ENCODE results near the gene FN3K.
"Not testable (repeated sequence)": the region's sequence is repeated elsewhere in the genome, so short reads cannot be mapped to it uniquely, and the experiment has no call there.

The FN3K gene

GRCh38 chr17:82737967-82738877 lies 2.8 kb downstream of the FN3K start:
- no peak for DNase-seq (ENCODE audit: low spot score)

DNA sequence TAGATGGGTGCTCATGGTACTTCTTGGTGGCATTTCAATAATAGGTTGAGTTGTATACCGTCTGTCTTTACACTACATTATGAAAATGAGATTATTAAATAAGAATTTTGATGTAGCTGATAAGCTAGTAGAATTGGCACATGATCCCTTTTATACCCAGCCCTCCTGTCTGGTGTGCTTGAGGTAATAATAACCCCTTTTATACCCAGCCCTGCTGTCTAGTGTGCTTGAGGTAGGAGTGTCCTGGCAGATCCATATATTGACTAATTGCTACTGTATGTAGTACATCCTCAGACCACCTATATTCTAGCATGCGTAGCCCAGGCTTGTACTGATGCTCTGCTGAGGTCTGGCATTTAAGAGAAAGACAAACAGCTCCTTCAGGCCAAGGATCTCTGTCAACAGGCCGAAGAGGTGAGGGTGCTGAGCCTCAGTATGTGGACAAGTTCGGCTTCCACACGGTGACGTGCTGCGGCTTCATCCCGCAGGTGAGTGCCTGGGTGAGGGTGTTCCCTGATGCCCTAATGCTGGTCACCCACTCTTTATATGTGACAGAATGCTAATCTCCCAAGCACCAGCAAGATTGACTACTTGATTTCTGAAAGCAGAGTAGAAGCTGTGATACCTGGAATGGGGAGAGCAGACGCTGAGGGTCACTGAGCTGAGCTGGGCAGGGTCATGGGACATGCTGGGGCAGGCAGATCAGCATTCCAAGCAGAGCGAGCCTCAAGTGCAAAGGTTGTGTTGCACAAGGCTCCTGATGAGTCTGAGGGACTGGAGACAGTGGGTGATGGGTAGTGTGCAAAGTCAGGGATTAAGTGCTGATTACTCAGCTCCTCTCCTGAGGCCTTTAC lies 5.7 kb downstream of the FN3K start:
- DNase-seq (ENCODE audit: low spot score), result no peak

DNA sequence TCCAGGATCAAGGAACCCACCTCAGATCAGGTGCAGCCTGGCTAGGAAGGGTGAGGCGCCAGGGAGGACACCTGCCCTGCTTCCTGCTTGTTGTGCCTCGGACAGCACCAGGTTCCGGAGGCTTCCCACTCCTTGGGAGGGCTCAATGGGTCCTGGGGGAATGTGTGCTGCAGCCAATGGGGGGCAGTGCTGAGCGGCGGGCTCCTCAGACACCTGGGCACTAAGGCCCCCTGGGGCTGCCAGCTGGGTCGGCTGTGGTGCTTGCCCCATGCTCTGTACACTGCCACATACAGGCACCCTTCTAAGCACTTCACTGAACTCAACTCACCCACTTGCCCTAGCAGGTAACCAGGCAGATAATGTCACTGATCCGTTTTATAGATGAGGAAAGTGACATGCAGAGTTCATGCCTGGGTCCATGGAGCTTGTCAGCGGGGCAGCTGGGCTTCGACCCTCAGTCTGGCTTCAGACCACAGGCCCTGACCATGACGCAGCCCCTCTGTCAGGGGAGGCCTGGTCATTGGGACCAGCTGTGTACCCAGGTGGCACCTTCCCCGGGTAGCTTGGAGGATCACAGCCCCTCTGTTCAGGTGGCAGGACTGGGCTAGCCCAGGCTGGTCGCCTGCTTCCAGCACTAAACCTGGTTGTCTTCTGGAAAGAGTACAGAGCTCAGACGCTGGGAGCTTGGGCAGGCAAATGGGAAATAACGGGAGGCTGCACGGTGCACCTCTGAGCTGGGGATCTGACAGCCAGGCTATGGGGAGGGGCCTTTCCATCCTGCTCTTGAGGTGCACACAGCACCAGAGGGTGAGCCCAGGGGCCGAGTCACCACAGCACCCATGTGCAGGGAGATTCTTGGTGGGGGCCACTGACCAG lies 8.2 kb downstream of the FN3K start:
- no peak for DNase-seq (ENCODE audit: low spot score)

DNA sequence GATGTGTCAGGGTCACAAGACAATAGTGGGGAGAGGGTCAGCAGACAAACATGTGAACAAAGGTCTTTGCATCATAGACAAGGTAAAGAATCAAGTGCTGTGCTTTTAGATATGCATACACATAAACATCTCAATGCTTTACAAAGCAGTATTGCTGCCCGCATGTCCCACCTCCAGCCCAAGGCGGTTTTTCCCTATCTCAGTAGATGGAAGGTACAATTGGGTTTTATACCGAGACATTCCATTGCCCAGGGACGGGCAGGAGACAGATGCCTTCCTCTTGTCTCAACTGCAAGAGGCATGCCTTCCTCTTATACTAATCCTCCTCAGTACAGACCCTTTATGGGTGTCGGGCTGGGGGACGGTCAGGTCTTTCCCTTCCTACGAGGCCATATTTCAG lies 9.3 kb downstream of the FN3K start:
- DNase-seq (ENCODE audit: low spot score), result not testable (repeated sequence)

GRCh38 chr17:82745524-82745923 lies 10.1 kb downstream of the FN3K start:
- no peak for DNase-seq (ENCODE audit: low spot score)

DNA sequence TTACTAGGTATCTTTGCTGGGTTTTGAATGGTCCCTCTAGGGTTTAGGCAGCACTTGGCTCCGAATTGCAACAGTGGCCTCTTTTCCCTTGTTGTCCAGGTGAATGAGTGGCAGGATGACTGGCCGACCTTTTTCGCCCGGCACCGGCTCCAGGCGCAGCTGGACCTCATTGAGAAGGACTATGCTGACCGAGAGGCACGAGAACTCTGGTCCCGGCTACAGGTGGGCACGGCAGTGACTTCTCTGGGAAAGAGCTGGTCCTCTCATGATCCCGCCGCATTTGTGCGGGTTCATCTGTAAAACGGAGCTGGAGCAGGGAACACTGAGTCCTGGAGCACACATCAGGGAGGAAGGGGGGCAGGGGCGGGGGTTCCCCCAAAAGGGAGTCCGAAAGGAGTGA lies 13.3 kb downstream of the FN3K start:
- DNase-seq (ENCODE audit: low spot score), result no peak

DNA sequence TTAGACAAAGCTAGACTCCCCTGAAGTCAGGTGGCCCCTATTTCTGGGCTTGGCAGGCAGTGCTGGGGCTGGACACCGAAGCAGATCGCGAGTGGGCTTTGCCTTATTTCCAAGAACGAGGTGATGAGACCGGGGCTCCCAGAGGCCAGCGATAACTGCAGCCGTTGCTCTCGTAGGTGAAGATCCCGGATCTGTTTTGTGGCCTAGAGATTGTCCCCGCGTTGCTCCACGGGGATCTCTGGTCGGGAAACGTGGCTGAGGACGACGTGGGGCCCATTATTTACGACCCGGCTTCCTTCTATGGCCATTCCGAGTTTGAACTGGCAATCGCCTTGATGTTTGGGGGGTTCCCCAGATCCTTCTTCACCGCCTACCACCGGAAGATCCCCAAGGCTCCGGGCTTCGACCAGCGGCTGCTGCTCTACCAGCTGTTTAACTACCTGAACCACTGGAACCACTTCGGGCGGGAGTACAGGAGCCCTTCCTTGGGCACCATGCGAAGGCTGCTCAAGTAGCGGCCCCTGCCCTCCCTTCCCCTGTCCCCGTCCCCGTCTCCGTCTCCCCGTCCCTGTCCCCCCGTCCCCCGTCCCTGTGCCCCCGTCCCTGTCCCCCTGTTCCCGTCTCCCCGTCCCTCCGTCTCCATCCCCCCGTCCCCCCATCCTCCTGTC lies 15.0 kb downstream of the FN3K start:
- no peak for DNase-seq (ENCODE audit: low spot score)

GRCh38 chr17:82751171-82751570 lies 15.8 kb downstream of the FN3K start:
- no peak for DNase-seq (ENCODE audit: low spot score)

DNA sequence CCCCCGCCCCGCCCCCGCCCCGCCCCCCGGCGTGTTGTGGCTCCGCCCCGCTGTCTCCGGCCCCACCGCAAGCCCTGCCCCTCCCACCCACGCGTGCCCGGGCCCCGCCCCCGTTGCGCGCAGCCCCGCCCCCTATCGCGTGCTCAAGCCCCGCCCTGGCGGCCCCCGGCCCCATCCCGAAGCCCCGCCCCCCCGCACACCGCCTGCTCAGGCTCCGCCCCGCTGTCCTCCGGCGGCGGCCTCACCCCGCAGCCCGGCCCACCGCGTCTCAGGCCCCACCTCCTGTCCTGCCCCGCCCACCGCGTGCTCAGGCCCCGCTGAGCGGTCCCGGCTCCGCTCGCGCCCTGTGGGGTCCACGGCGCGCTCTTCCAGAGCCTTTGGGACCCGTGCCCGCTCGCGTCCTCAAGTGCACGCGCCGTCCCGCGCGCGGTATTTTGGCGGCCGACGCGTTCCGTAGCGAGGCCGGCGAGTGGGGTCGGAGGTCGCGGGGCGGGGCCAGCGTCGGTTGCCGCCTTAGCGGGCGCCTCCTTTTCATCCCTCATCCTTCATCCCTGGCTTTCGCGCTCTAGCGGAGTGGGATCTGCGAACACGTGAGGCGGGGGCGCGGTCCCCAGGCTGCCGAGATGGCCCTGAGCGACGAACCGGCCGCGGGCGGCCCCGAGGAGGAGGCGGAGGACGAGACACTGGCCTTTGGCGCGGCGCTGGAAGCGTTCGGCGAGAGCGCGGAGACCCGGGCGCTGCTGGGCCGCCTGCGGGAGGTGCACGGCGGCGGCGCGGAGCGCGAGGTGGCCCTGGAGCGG lies 16.4 kb downstream of the FN3K start, which contains the start of gene TBCD:
TBCD (plus strand) TSS at position 495 of the 800 bp plus-strand sequence; CDS start at position 624, 129 bp downstream.
- DNase-seq (ENCODE audit: low spot score), result peak; percentile 97

DNA sequence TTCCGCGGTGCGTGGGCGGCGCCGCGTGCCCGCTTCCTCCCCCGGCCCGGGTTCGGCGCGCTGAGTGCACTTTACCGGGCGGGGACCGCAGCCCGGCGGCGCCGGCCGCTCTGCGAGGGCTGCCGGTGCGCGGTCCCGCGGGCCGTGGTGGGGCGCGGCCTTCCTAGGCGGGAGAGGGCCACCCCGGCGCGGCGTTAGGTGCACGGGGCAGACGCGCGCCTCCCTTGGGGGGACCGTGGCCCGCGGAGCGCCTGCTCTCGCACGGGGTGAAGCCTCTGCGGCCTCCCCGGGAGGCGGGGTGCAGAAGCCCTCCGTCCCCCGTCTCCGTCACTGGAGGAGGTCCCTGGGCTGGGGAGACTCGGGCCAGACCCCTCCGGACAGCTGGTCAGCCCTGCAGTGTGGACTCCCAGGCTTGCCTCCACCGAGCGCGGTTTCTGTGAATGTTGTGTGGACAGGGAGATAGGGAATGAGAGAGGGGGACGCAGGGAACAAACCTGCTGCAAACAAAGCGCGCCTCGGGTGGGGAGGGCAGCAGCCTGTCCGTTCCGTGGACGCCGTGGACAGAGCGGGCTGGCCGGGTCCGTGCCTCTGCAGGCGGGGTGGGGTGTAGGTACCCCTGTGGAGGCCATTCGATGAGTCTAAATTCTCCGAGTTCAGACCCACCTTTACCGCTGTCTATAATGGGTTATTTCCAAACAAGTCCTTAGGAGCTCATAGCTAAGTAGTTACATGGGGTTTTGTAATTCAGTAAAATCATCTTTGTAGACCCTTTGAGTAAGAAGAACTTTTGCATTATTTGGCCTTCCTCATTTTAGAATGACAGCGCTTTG lies 17.2 kb downstream of the FN3K start:
- DNase-seq (ENCODE audit: low spot score), result peak; percentile 72

DNA sequence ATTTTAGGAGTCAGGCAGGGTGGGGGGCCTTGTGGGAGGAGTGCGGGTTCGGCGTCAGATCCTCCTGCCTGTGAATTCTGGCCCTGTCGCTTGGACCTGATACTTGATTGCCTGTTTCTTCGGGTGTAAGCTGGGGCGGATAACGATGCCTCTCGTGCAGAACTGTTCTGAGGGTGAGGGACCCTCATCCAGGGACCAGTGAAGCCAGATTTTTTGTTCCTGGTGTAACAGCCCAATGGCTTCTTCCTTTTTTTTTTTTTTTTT lies 17.7 kb downstream of the FN3K start:
- no peak for DNase-seq (ENCODE audit: low spot score)

- DNase-seq (ENCODE audit: low spot score), result peak; percentile 70
Observed at GRCh38 chr17:82754297-82755208, 19.1 kb downstream of the FN3K start.

- no peak for DNase-seq (ENCODE audit: low spot score)
Observed at GRCh38 chr17:82756166-82756565, 20.8 kb downstream of the FN3K start.

GRCh38 chr17:82765371-82765770 lies 30.0 kb downstream of the FN3K start:
- DNase-seq (ENCODE audit: low spot score), result no peak

GRCh38 chr17:82767041-82767754 lies 31.8 kb downstream of the FN3K start:
- DNase-seq (ENCODE audit: low spot score), result peak; percentile 79

DNA sequence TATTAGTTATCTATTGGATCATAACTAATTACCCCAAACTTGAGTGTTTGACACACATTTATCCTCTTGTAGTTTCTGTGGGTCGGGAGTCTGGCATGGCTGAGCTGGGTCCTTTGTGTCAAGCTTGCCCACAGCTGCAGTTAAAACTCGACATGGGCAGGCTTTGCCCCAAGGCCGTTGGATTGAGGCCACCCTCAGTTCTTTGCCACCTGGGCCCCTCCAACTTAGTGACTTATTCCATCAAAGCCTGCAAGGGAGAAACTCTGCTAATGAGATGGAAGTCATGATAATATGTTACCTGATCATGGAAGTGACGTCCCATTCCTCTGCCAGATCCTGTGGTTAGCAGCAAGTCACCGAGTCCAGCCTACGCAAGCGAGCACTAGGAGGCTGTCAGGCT lies 33.6 kb downstream of the FN3K start:
- no peak for DNase-seq (ENCODE audit: low spot score)

DNA sequence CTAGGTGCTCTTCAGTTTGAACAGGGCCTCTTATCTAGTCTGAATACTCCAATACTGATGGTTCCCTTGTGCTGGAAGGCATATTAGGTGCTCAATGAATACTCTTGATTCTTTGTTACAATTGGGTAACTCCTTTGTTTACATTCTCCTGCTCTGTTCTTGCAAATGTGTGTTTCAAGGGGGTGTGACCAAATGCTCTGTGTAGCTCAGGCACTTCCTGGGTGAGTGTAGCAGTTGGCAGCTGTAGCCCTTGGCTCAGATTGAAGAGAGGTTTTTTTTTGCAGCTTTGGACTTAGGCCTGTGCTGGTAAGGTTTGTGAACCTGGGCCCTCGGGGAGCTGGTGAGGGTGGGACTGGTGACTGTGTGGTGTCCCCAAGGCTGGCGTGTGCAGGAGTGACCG lies 36.6 kb downstream of the FN3K start:
- no peak for DNase-seq (ENCODE audit: low spot score)

GRCh38 chr17:82774456-82774855 lies 39.0 kb downstream of the FN3K start:
- DNase-seq (ENCODE audit: low spot score), result not testable (repeated sequence)
